IMR-90 (cell line): ENCODE results near the gene TK2. TPM values are rescaled to one million over a fixed set of nuclear protein-coding genes. Genes with fewer than 3 reads are reported as not detected.

Source experiments
- ATAC-seq: fragments of 200-7000 bp; cut with Tn5 transposase; 2 replicates; pipeline ENCODE4 v1.9.1; 2020; ENCODE audit warnings: low read depth, mild to moderate bottlenecking, moderate library complexity
- BruUV-seq: library from RNA; stranded (reverse); fragments of 400-500 nt; replicated peaks from 2 replicates; lab custom pipeline; 2021; lab: Mats Ljungman, UMichigan
- CTCF ChIA-PET: fragments of 300-600 bp; formaldehyde crosslinking; extraction: SDS; loops from one replicate; lab custom pipeline; 2021; ENCODE audit warnings: antibody characterized with exemption; lab: Yijun Ruan, JAX
- POLR2A ChIA-PET: fragments of 300-600 bp; sonication (Branson Sonifier 250); formaldehyde crosslinking; loops from one replicate; lab custom pipeline; 2022; ENCODE audit warnings: antibody characterized with exemption; ENCODE audit not compliant: unreplicated experiment; lab: Charles Lee
- DNase-seq: peaks from one replicate; pipeline ENCODE4 v3.0.0; 2013
- H2AFZ ChIP-seq: replicated peaks from 2 replicates; pipeline ENCODE3; 2013; ENCODE audit warnings: low read length, mild to moderate bottlenecking; ENCODE audit not compliant: poor library complexity
- H2AK5ac ChIP-seq: 2 replicates; pipeline ENCODE4 v1.6.1; 2013; ENCODE audit warnings: low read depth, low read length, inconsistent platforms
- H2AK9ac ChIP-seq: replicated peaks from 2 replicates; pipeline ENCODE3; 2013; ENCODE audit warnings: mild to moderate bottlenecking, low read depth, low read length, moderate library complexity; ENCODE audit not compliant: poor library complexity
- H2BK120ac ChIP-seq: 2 replicates; pipeline ENCODE4 v1.6.1; 2013; ENCODE audit warnings: low read depth, low read length, inconsistent platforms
- H2BK15ac ChIP-seq: 3 replicates; pipeline ENCODE4 v1.6.1; 2013; ENCODE audit warnings: low read depth, low read length, inconsistent platforms
- H2BK20ac ChIP-seq: 2 replicates; pipeline ENCODE4 v1.6.1; 2013; ENCODE audit warnings: low read depth, mild to moderate bottlenecking, inconsistent platforms, low read length, moderate library complexity
- H2BK5ac ChIP-seq: 2 replicates; pipeline ENCODE4 v1.6.1; 2013; ENCODE audit warnings: mild to moderate bottlenecking, low read depth, low read length, inconsistent platforms; ENCODE audit not compliant: poor library complexity, severe bottlenecking
- H3K14ac ChIP-seq: replicated peaks from 2 replicates; pipeline ENCODE4 v1.6.1; 2013; ENCODE audit warnings: low read depth, low read length, inconsistent platforms
- H3K18ac ChIP-seq: 2 replicates; pipeline ENCODE4 v1.6.1; 2013; ENCODE audit warnings: low read depth, low read length, control low read depth
- H3K23ac ChIP-seq: 2 replicates; pipeline ENCODE4 v1.6.1; 2013; ENCODE audit warnings: low read depth, low read length, inconsistent platforms
- H3K27ac ChIP-seq: 2 replicates; pipeline ENCODE4 v1.5.1; 2013; ENCODE audit warnings: mild to moderate bottlenecking, control low read depth, low read length; ENCODE audit not compliant: insufficient read depth
- H3K27me3 ChIP-seq: 2 replicates; pipeline ENCODE4 v1.6.1; 2013; ENCODE audit warnings: low read length; ENCODE audit not compliant: control insufficient read depth, insufficient read depth
- H3K36me3 ChIP-seq: 2 replicates; pipeline ENCODE4 v1.6.1; 2013; ENCODE audit warnings: low read length, mixed read lengths; ENCODE audit not compliant: control insufficient read depth, insufficient read depth
- H3K4ac ChIP-seq: 2 replicates; pipeline ENCODE4 v1.6.1; 2013; ENCODE audit warnings: low read depth, low read length, inconsistent platforms
- H3K4me1 ChIP-seq: 2 replicates; pipeline ENCODE4 v1.6.1; 2013; ENCODE audit warnings: low read length, mixed read lengths; ENCODE audit not compliant: control insufficient read depth, insufficient read depth
- H3K4me2 ChIP-seq: 2 replicates; pipeline ENCODE4 v1.6.1; 2013; ENCODE audit warnings: low read depth, mild to moderate bottlenecking, control low read depth, low read length, moderate library complexity
- H3K4me3 ChIP-seq: 2 replicates; pipeline ENCODE4 v1.5.1; 2013; ENCODE audit warnings: low read depth, mild to moderate bottlenecking, control low read depth, low read length, moderate library complexity; ENCODE audit not compliant: insufficient read depth
- H3K56ac ChIP-seq: 2 replicates; pipeline ENCODE4 v1.6.1; 2013; ENCODE audit warnings: low read length, inconsistent platforms; ENCODE audit not compliant: insufficient read depth; ENCODE audit errors: extremely low read depth
- H3K79me1 ChIP-seq, 2 experiments: 2 replicates each; pipeline ENCODE4 v1.6.1; 2013; ENCODE audit warnings: low read length in 2 of 2, inconsistent platforms in 1 of 2, low read depth in 1 of 2
- H3K9ac ChIP-seq: 2 replicates; pipeline ENCODE4 v1.6.1; 2013; ENCODE audit warnings: low read depth, low read length, control low read depth
- H3K9me1 ChIP-seq: 2 replicates; pipeline ENCODE4 v1.6.1; 2013; ENCODE audit warnings: low read length, inconsistent platforms; ENCODE audit not compliant: insufficient read depth
- H3K9me3 ChIP-seq: 2 replicates; pipeline ENCODE4 v1.6.1; 2013; ENCODE audit warnings: low read length; ENCODE audit not compliant: control insufficient read depth, insufficient read depth
- H4K20me1 ChIP-seq: 2 replicates; pipeline ENCODE4 v1.6.1; 2013; ENCODE audit warnings: low read length, inconsistent platforms; ENCODE audit not compliant: insufficient read depth
- H4K5ac ChIP-seq: 2 replicates; pipeline ENCODE4 v1.6.1; 2013; ENCODE audit warnings: mild to moderate bottlenecking, low read depth, low read length, control low read depth
- H4K8ac ChIP-seq, 2 experiments: 2 replicates each; pipeline ENCODE4 v1.6.1; 2013; ENCODE audit warnings: low read depth in 2 of 2, low read length in 2 of 2, control low read depth in 1 of 2, inconsistent platforms in 1 of 2
- H4K91ac ChIP-seq: 2 replicates; pipeline ENCODE4 v1.6.1; 2013; ENCODE audit warnings: low read depth, low read length, inconsistent platforms; ENCODE audit not compliant: insufficient read depth
- BHLHE40 ChIP-seq: fragments of 150-350 bp; IDR thresholded peaks from 2 replicates; pipeline ENCODE4 v1.6.1; 2016; ENCODE audit warnings: mild to moderate bottlenecking, low read depth, low read length
- CEBPB ChIP-seq: IDR thresholded peaks from 2 replicates; pipeline ENCODE4 v1.6.1; 2012; ENCODE audit warnings: low read depth, low read length, improper control_type of control experiment
- CHD1 ChIP-seq: IDR thresholded peaks from 2 replicates; pipeline ENCODE4 v1.6.1; 2012; ENCODE audit warnings: low read depth, low read length, improper control_type of control experiment
- CTCF ChIP-seq: conservative IDR thresholded peaks from 2 replicates; pipeline ENCODE4 v1.5.1; 2012; ENCODE audit warnings: mild to moderate bottlenecking, low read depth, low read length, improper control_type of control experiment
- ELK1 ChIP-seq: fragments of 150-350 bp; IDR thresholded peaks from 2 replicates; pipeline ENCODE4 v1.6.1; 2016; ENCODE audit warnings: low read depth, mild to moderate bottlenecking, low read length, moderate library complexity, borderline replicate concordance
- FOS ChIP-seq: fragments of 150-350 bp; IDR thresholded peaks from 2 replicates; pipeline ENCODE4 v1.6.1; 2016; ENCODE audit warnings: low read depth, low read length
- MAFK ChIP-seq: IDR thresholded peaks from 2 replicates; pipeline ENCODE4 v1.6.1; 2012; ENCODE audit warnings: low read depth, low read length, improper control_type of control experiment
- MAZ ChIP-seq: IDR thresholded peaks from 2 replicates; pipeline ENCODE4 v1.6.1; 2012; ENCODE audit warnings: low read depth, mild to moderate bottlenecking, low read length, improper control_type of control experiment, moderate library complexity, borderline replicate concordance
- MXI1 ChIP-seq: IDR thresholded peaks from 2 replicates; pipeline ENCODE4 v1.6.1; 2012; ENCODE audit warnings: low read depth, mild to moderate bottlenecking, low read length, moderate library complexity, borderline replicate concordance
- NFE2L2 ChIP-seq: fragments of 150-350 bp; IDR thresholded peaks from 2 replicates; pipeline ENCODE4 v1.6.1; 2016; ENCODE audit warnings: low read depth, mild to moderate bottlenecking, low read length
- POLR2A ChIP-seq: IDR thresholded peaks from 2 replicates; pipeline ENCODE4 v1.6.1; 2012; ENCODE audit warnings: mild to moderate bottlenecking, low read depth, low read length
- RAD21 ChIP-seq: IDR thresholded peaks from 2 replicates; pipeline ENCODE4 v1.6.1; 2012; ENCODE audit warnings: low read length, improper control_type of control experiment
- RCOR1 ChIP-seq: IDR thresholded peaks from 2 replicates; pipeline ENCODE4 v1.6.1; 2012; ENCODE audit warnings: mild to moderate bottlenecking, low read length, improper control_type of control experiment; ENCODE audit not compliant: insufficient replicate concordance
- RFX5 ChIP-seq: IDR thresholded peaks from 2 replicates; pipeline ENCODE4 v1.8.0; 2012; ENCODE audit warnings: low read depth, mild to moderate bottlenecking, low read length, moderate library complexity
- SMC3 ChIP-seq: fragments of 150-350 bp; IDR thresholded peaks from 2 replicates; pipeline ENCODE4 v1.6.1; 2016; ENCODE audit warnings: low read depth, mild to moderate bottlenecking, antibody characterized with exemption, low read length, moderate library complexity
- USF2 ChIP-seq: fragments of 150-350 bp; IDR thresholded peaks from 2 replicates; pipeline ENCODE4 v1.6.1; 2017; ENCODE audit warnings: mild to moderate bottlenecking, antibody characterized with exemption, low read length, low read depth
- WGBS, 2 experiments: methylation state at CpG; one replicate each; pipeline versions ENCODE4 v1.1.5 to v1.1.7; 2013; ENCODE audit warnings: missing lambda C conversion rate in 2 of 2; ENCODE audit not compliant: insufficient read length in 1 of 2; ENCODE audit errors: extremely low coverage in 2 of 2; 5-methylcytosine and 5-hydroxymethylcytosine counted together
- dilution Hi-C: fragments of 300-500 bp; cut with HindIII; formaldehyde crosslinking; loops from one replicate; pipeline ENCODE4 v1.14.3; 2018; ENCODE audit warnings: low sequenced_read_pairs; ENCODE audit not compliant: unreplicated experiment
- in situ Hi-C: fragments of 300-500 bp; cut with MboI; formaldehyde crosslinking; loops from 3 replicates; pipeline ENCODE4 v1.14.3; 2019; ENCODE audit warnings: low sequenced_read_pairs, inconsistent platforms, mixed read lengths
- intact Hi-C: fragments of 100-400 bp; cut with micrococcal nuclease; formaldehyde crosslinking; loops from 2 replicates; pipeline ENCODE4 v1.10.0; 2022
- polyA plus RNA-seq, 3 experiments: library from polyadenylated mRNA; depleted of rRNA; stranded (reverse); fragments of >200 nt; gene quantifications; 2 replicates each; pipeline ENCODE4 v1.2.3, GENCODE V29; 2012; ENCODE audit warnings: low replicate concordance in 1 of 3
- total RNA-seq: library from RNA; depleted of rRNA; stranded (reverse); fragments of >200 nt; gene quantifications from 2 replicates; pipeline ENCODE4 v1.2.3, GENCODE V29; 2012

The TK2 gene
- total and polyA plus RNA-seq, 2 of the 4 experiments (the other 2 are of a cell fraction), result 14.7 to 16.5 TPM

GRCh38 chr16:66553223-66553622 is 3.3 kb upstream of the TK2 start:
- peaks cover 16% of the 10 kb centered on the region; the same call in 1 of the 2 replicates for H3K9me1 ChIP-seq
- H2AFZ ChIP-seq, result no peak overlapping the region
- peak overlapping the region; percentile 89 for H2AK9ac ChIP-seq
- peak overlapping the region; percentile 54 for H3K9ac ChIP-seq
- ChIA-PET POLR2A (interaction anchor here (1.0 kb wide), 1 partner anchor 31 kb away, joined by 3 read pairs; no protein-coding TSS in a partner anchor), CTCF (no interaction called here)
- H3K4ac ChIP-seq, result peak overlapping the region; percentile 91; the same call in 1 of the 2 replicates
- no peak overlapping the region for H3K56ac ChIP-seq
- H3K9me3 ChIP-seq, result no peaks in the 10 kb centered on the region
- no peak overlapping the region for H2BK20ac ChIP-seq
- H3K36me3 ChIP-seq, result peaks cover under 1% of the 10 kb centered on the region; the same call in 1 of the 2 replicates
- H3K27ac ChIP-seq, result no peak overlapping the region
- no peak overlapping the region for H2BK5ac ChIP-seq
- WGBS, 2 experiments, result no CpG with 5 or more reads among the region's 8 CpGs
- no peak overlapping the region for H4K5ac ChIP-seq
- ATAC-seq (no peak), DNase-seq (no peak)
- dilution Hi-C loops (no loop called here), intact Hi-C loops (loop anchor here (2.0 kb wide), 1 partner anchor 52 kb away; the partner anchor contains the start of gene CMTM3), in situ Hi-C loops (loop anchor here (5.0 kb wide), 1 partner anchor 49 kb away; the partner anchor contains the start of gene CMTM3)
- no peak for TF ChIP-seq CEBPB
- TF ChIP-seq CHD1, result no peak
- no peak for TF ChIP-seq MXI1
- no peak for TF ChIP-seq RCOR1
- no peak for TF ChIP-seq MAFK
- no peak for TF ChIP-seq CTCF
- TF ChIP-seq RFX5, result no peak
- TF ChIP-seq POLR2A, result no peak
- TF ChIP-seq MAZ, result no peak
- no peak for TF ChIP-seq USF2
- TF ChIP-seq FOS, result no peak
- no peak for TF ChIP-seq RAD21
- TF ChIP-seq BHLHE40, result no peak
- no peak for TF ChIP-seq SMC3
- no peak for TF ChIP-seq ELK1
- TF ChIP-seq NFE2L2, result no peak
- no peak overlapping the region for H2BK120ac ChIP-seq
- no peaks in the 10 kb centered on the region for H4K20me1 ChIP-seq
- H3K4me3 ChIP-seq, result peak overlapping the region; percentile 2; the same call in 1 of the 2 replicates
- peak overlapping the region; percentile 97 to 98; a peak in 2 of 4 replicates for H4K8ac ChIP-seq
- H3K4me2 ChIP-seq, result peak overlapping the region; percentile 84
- no TSS peak for BruUV-seq
- H3K27me3 ChIP-seq, result no peaks in the 10 kb centered on the region
- 0 out of 2 replicates have a peak overlapping the region, but pooled peaks have one; percentile 8 for H4K91ac ChIP-seq
- no peak overlapping the region for H3K23ac ChIP-seq
- H3K14ac ChIP-seq, result peak overlapping the region; percentile 95
- peaks cover 54 to 69% of the 10 kb centered on the region in 2 experiments for H3K79me1 ChIP-seq
- H2AK5ac ChIP-seq, result peak overlapping the region; percentile 32
- H3K4me1 ChIP-seq, result peaks cover 7% of the 10 kb centered on the region
- H3K18ac ChIP-seq, result no peak overlapping the region
- H2BK15ac ChIP-seq, result no peak overlapping the region
